Liver (tissue), 9 donors: Measurements from ENCODE around the gene ATG9B. TPM values are rescaled to one million over a fixed set of nuclear protein-coding genes. Genes with fewer than 3 reads are reported as not detected.

Experiments used
- DNase-seq: peaks from one replicate; pipeline ENCODE4 v3.0.0-alpha.2; 2017; ENCODE audit warnings: low spot score
- H3K27ac ChIP-seq, 2 donors: one replicate each; pipeline ENCODE4 v1.7.0; 2013; ENCODE audit warnings: inconsistent platforms in 2 of 2, low read length in 2 of 2, control low read depth in 1 of 2, low read depth in 1 of 2, mild to moderate bottlenecking in 1 of 2
- H3K27me3 ChIP-seq, 4 donors: one replicate each; pipeline versions ENCODE4 v1.6.1 to v1.7.0; 2013; ENCODE audit warnings: low read length in 3 of 4, inconsistent platforms in 1 of 4, mild to moderate bottlenecking in 1 of 4, moderate library complexity in 1 of 4; ENCODE audit not compliant: control insufficient read depth in 4 of 4, insufficient read depth in 4 of 4
- H3K36me3 ChIP-seq, 4 donors: one replicate each; pipeline versions ENCODE4 v1.6.1 to v1.7.0; 2013; ENCODE audit warnings: low read length in 3 of 4, mild to moderate bottlenecking in 3 of 4, low read depth in 1 of 4, moderate library complexity in 1 of 4; ENCODE audit not compliant: control insufficient read depth in 4 of 4, insufficient read depth in 3 of 4
- H3K4me1 ChIP-seq, 4 donors: one replicate each; pipeline versions ENCODE4 v1.6.1 to v1.7.0; 2013; ENCODE audit warnings: low read length in 3 of 4, mild to moderate bottlenecking in 3 of 4, moderate library complexity in 1 of 4; ENCODE audit not compliant: control insufficient read depth in 4 of 4, insufficient read depth in 4 of 4
- H3K4me3 ChIP-seq, 3 donors: one replicate each; pipeline versions ENCODE4 v1.6.1 to v1.7.0; 2013; ENCODE audit warnings: low read length in 3 of 3, control low read depth in 1 of 3, low read depth in 1 of 3, mild to moderate bottlenecking in 1 of 3
- H3K9ac ChIP-seq, 2 donors: one replicate each; pipeline ENCODE4 v1.7.0; 2013; ENCODE audit warnings: low read length in 2 of 2, mild to moderate bottlenecking in 2 of 2, moderate library complexity in 2 of 2, control low read depth in 1 of 2, low read depth in 1 of 2
- H3K9me3 ChIP-seq, 4 donors: one replicate each; pipeline versions ENCODE4 v1.6.1 to v1.7.0; 2013; ENCODE audit warnings: low read length in 3 of 4; ENCODE audit not compliant: control insufficient read depth in 4 of 4
- ATF3 ChIP-seq: IDR thresholded peaks from 2 replicates; pipeline ENCODE4 v1.6.1; 2016; ENCODE audit warnings: antibody characterized with exemption
- EGR1 ChIP-seq, 2 donors: IDR thresholded peaks; 2 replicates each; pipeline ENCODE4 v1.6.1; 2016 to 2018; ENCODE audit warnings: antibody characterized with exemption in 2 of 2, low read depth in 2 of 2
- FOXA1 ChIP-seq: IDR thresholded peaks from 2 replicates; pipeline ENCODE4 v1.6.1; 2016; ENCODE audit warnings: antibody characterized with exemption
- FOXA2 ChIP-seq: IDR thresholded peaks from 2 replicates; pipeline ENCODE4 v1.6.1; 2016; ENCODE audit warnings: antibody characterized with exemption
- GABPA ChIP-seq, 2 donors: IDR thresholded peaks in 1 of 2; conservative IDR thresholded peaks in 1 of 2; 2 replicates each; pipeline ENCODE4 v1.6.1; 2016; ENCODE audit warnings: antibody characterized with exemption in 2 of 2, mild to moderate bottlenecking in 1 of 2, moderate library complexity in 1 of 2
- HNF4A ChIP-seq, 2 donors: conservative IDR thresholded peaks; 2 replicates each; pipeline ENCODE4 v1.6.1; 2016; ENCODE audit warnings: antibody characterized with exemption in 2 of 2, mild to moderate bottlenecking in 2 of 2
- HNF4G ChIP-seq: IDR thresholded peaks from 2 replicates; pipeline ENCODE4 v1.6.1; 2016; ENCODE audit warnings: antibody characterized with exemption
- JUND ChIP-seq, 2 donors: IDR thresholded peaks; 2 replicates each; pipeline ENCODE4 v1.6.1; 2016; ENCODE audit warnings: antibody characterized with exemption in 2 of 2
- NR2F2 ChIP-seq: IDR thresholded peaks from 2 replicates; pipeline ENCODE4 v1.6.1; 2016; ENCODE audit warnings: antibody characterized with exemption
- RAD21 ChIP-seq, 2 donors: IDR thresholded peaks; 2 replicates each; pipeline ENCODE4 v1.6.1; 2016; ENCODE audit warnings: antibody characterized with exemption in 2 of 2, mild to moderate bottlenecking in 2 of 2
- REST ChIP-seq: IDR thresholded peaks from 2 replicates; pipeline ENCODE4 v1.6.1; 2016; ENCODE audit warnings: antibody characterized with exemption, mild to moderate bottlenecking
- RXRA ChIP-seq, 2 donors: IDR thresholded peaks; 2 replicates each; pipeline ENCODE4 v1.6.1; 2017 to 2018; ENCODE audit warnings: antibody characterized with exemption in 2 of 2, mild to moderate bottlenecking in 1 of 2
- SP1 ChIP-seq: IDR thresholded peaks from 2 replicates; pipeline ENCODE4 v1.6.1; 2018; ENCODE audit warnings: antibody characterized with exemption, mild to moderate bottlenecking
- TAF1 ChIP-seq: conservative IDR thresholded peaks from 2 replicates; pipeline ENCODE4 v1.6.1; 2016; ENCODE audit warnings: antibody characterized with exemption, mild to moderate bottlenecking
- YY1 ChIP-seq: IDR thresholded peaks from 2 replicates; pipeline ENCODE4 v1.6.1; 2016; ENCODE audit warnings: antibody characterized with exemption, mild to moderate bottlenecking
- WGBS: extraction: QIAGEN DNeasy Blood & Tissue Kit; methylation state at CpG from one replicate; pipeline ENCODE4 v1.1.7; 2013; 5-methylcytosine and 5-hydroxymethylcytosine counted together
- polyA plus RNA-seq, 2 donors: library from polyadenylated mRNA; stranded (reverse) in 1 of 2; unstranded in 1 of 2; fragments of 200-250 nt in 1 of 2; fragments of >200 nt in 1 of 2; fragmentation: Nextera tagmentation in 1 of 2; extraction: Ambion mirVana in 1 of 2; gene quantifications; one replicate each; pipeline versions ENCODE4 v1.2.1 to v1.2.3, GENCODE V29; 2013 to 2015
- total RNA-seq, 2 donors: library from RNA; depleted of rRNA; stranded (reverse); fragments of >200 nt; gene quantifications; one replicate each; pipeline ENCODE4 v1.2.3, GENCODE V29; 2014
- TF ChIP-seq, protein P1 (sequence below): IDR thresholded peaks from 2 replicates; pipeline ENCODE4 v1.6.1; 2016; ENCODE audit warnings: antibody characterized with exemption
- TF ChIP-seq, protein P2 (sequence below): fragments of 150-350 bp; IDR thresholded peaks from 2 replicates; pipeline ENCODE4 v1.5.1; 2017; ENCODE audit warnings: improper control_type of control experiment, low read depth, low read length; ENCODE audit not compliant: missing input control
- TF ChIP-seq, protein P3 (sequence below): IDR thresholded peaks from 2 replicates; pipeline ENCODE4 v1.6.1; 2016; ENCODE audit warnings: antibody characterized with exemption
- donor health status: healthy.
- donor health status: healthy.
- donor health status: healthy.
- donor health status: healthy.
- donor health status: healthy.

ATG9B gene
- total and polyA plus RNA-seq, 4 donors = 0.61 TPM; not detected in 3

GRCh38 chr7:151014950-151015349, 9.3 kb downstream of the ATG9B start:
- Histone ChIP-seq H3K9ac (no peak overlapping the region), H3K27ac (no peak overlapping the region), H3K27me3 (peaks cover 0 to 4% (median under 1%) of the 10 kb centered on the region in 4 donors), H3K36me3 (no peaks in the 10 kb centered on the region), H3K4me3 (no peak overlapping the region), H3K9me3 (no peaks in the 10 kb centered on the region), H3K4me1 (peaks cover 6 to 28% (median 14%) of the 10 kb centered on the region in 4 donors)
- 73% methylated on average over 8 of the region's 8 CpGs for WGBS
- no peak for DNase-seq
- TF ChIP-seq TAF1 (no peak), NR2F2 (no peak), GABPA (IDR thresholded peaks at IDR 0.05 in 1 of 2, conservative IDR thresholded peaks at IDR 0.05 in 1 of 2) (no peak), YY1 (no peak), HNF4G (no peak), REST (no peak), SP1 (no peak), FOXA1 (no peak), RXRA (IDR thresholded peaks at IDR 0.05) (no peak), FOXA2 (no peak), JUND (IDR thresholded peaks at IDR 0.05) (no peak), HNF4A (conservative IDR thresholded peaks at IDR 0.05) (no peak), ATF3 (no peak), RAD21 (IDR thresholded peaks at IDR 0.05) (no peak), EGR1 (IDR thresholded peaks at IDR 0.05; ENCODE audit: low read depth in 2 of 2) (no peak)
- TF ChIP-seq, protein P1, sequence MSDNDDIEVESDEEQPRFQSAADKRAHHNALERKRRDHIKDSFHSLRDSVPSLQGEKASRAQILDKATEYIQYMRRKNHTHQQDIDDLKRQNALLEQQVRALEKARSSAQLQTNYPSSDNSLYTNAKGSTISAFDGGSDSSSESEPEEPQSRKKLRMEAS = no peak
- TF ChIP-seq, protein P2, sequence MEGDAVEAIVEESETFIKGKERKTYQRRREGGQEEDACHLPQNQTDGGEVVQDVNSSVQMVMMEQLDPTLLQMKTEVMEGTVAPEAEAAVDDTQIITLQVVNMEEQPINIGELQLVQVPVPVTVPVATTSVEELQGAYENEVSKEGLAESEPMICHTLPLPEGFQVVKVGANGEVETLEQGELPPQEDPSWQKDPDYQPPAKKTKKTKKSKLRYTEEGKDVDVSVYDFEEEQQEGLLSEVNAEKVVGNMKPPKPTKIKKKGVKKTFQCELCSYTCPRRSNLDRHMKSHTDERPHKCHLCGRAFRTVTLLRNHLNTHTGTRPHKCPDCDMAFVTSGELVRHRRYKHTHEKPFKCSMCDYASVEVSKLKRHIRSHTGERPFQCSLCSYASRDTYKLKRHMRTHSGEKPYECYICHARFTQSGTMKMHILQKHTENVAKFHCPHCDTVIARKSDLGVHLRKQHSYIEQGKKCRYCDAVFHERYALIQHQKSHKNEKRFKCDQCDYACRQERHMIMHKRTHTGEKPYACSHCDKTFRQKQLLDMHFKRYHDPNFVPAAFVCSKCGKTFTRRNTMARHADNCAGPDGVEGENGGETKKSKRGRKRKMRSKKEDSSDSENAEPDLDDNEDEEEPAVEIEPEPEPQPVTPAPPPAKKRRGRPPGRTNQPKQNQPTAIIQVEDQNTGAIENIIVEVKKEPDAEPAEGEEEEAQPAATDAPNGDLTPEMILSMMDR = no peak
- TF ChIP-seq, protein P3, sequence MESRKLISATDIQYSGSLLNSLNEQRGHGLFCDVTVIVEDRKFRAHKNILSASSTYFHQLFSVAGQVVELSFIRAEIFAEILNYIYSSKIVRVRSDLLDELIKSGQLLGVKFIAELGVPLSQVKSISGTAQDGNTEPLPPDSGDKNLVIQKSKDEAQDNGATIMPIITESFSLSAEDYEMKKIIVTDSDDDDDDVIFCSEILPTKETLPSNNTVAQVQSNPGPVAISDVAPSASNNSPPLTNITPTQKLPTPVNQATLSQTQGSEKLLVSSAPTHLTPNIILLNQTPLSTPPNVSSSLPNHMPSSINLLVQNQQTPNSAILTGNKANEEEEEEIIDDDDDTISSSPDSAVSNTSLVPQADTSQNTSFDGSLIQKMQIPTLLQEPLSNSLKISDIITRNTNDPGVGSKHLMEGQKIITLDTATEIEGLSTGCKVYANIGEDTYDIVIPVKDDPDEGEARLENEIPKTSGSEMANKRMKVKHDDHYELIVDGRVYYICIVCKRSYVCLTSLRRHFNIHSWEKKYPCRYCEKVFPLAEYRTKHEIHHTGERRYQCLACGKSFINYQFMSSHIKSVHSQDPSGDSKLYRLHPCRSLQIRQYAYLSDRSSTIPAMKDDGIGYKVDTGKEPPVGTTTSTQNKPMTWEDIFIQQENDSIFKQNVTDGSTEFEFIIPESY = no peak
